ENCODE measurements around the gene LYPD8. TPM values are rescaled to one million over a fixed set of nuclear protein-coding genes. Genes with fewer than 3 reads are reported as not detected.

The LYPD8 gene, protein sequence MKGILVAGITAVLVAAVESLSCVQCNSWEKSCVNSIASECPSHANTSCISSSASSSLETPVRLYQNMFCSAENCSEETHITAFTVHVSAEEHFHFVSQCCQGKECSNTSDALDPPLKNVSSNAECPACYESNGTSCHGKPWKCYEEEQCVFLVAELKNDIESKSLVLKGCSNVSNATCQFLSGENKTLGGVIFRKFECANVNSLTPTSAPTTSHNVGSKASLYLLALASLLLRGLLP
- polyA plus RNA-seq = not detected in 2 replicates
- not detected in 2 replicates for polyA minus RNA-seq

DNA sequence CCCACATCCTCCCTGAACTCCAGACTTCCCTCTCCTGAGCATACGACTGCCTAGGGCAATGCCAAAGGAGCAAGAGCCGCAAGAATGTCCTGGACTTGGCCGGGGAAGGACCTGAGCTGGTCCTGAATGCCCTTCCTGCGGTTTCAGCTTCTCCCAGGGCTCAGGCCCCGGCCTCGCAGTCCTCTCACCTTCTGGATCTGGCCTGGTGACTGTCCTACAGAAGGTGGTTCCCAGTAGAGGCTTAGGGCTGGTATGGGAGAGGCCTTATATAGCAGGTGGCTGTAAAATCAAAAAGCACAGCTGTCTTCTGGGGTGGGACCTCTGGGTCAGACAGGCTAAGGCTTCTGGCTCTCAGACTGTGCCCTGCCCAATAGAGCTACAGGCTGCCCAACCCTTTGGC is at the start of gene LYPD8:
LYPD8 (minus strand) TSS at position 243 of the 400 bp plus-strand sequence. CDS start 4,678 bp downstream, outside the sequence.
- Histone ChIP-seq H3K79me2 (replicated peaks; ENCODE audit: insufficient read depth, low read length) (no peaks in the 10 kb centered on the region), H3K4me3 (ENCODE audit: low read length) (no peak within 1 kb of the TSS), H3K9me2 (ENCODE audit: insufficient read depth, low read length) (no peaks in the 10 kb centered on the region), H3K27me3 (ENCODE audit: insufficient read depth, low read depth, low read length) (no peaks in the 10 kb centered on the region), H3K9ac (ENCODE audit: low read length) (no peak within 1 kb of the TSS), H3K9me3 (ENCODE audit: low read length) (peaks cover 3% of the 10 kb centered on the region), H3K4me2 (ENCODE audit: low read length) (no peak within 1 kb of the TSS), H3F3A (ENCODE audit: insufficient read depth, low read length, poor library complexity, severe bottlenecking) (no peaks in the 10 kb centered on the region), H4K20me1 (ENCODE audit: insufficient read depth) (no peaks in the 10 kb centered on the region), H3K36me3 (ENCODE audit: insufficient read depth, low read length) (no peaks in the 10 kb centered on the region), H3K27ac (ENCODE audit: low read length) (no peak within 1 kb of the TSS), H2AFZ (ENCODE audit: low read depth, low read length) (no peak within 1 kb of the TSS)
- no peak for TF ChIP-seq RAD21 (conservative IDR thresholded peaks at IDR 0.05)
- TF ChIP-seq MXI1 (conservative IDR thresholded peaks at IDR 0.05; ENCODE audit: poor library complexity, severe bottlenecking) = no peak
- TF ChIP-seq, protein P1, sequence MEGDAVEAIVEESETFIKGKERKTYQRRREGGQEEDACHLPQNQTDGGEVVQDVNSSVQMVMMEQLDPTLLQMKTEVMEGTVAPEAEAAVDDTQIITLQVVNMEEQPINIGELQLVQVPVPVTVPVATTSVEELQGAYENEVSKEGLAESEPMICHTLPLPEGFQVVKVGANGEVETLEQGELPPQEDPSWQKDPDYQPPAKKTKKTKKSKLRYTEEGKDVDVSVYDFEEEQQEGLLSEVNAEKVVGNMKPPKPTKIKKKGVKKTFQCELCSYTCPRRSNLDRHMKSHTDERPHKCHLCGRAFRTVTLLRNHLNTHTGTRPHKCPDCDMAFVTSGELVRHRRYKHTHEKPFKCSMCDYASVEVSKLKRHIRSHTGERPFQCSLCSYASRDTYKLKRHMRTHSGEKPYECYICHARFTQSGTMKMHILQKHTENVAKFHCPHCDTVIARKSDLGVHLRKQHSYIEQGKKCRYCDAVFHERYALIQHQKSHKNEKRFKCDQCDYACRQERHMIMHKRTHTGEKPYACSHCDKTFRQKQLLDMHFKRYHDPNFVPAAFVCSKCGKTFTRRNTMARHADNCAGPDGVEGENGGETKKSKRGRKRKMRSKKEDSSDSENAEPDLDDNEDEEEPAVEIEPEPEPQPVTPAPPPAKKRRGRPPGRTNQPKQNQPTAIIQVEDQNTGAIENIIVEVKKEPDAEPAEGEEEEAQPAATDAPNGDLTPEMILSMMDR (IDR thresholded peaks at IDR 0.05; ENCODE audit: poor library complexity, severe bottlenecking) = no peak
- TF ChIP-seq EP300 (conservative IDR thresholded peaks at IDR 0.05; ENCODE audit: poor library complexity, severe bottlenecking) = no peak
- TF ChIP-seq POLR2AphosphoS5 (IDR thresholded peaks at IDR 0.05) = no peak
- TF ChIP-seq SMC3 (conservative IDR thresholded peaks at IDR 0.05; ENCODE audit: poor library complexity) = no peak
- TF ChIP-seq, protein P2, sequence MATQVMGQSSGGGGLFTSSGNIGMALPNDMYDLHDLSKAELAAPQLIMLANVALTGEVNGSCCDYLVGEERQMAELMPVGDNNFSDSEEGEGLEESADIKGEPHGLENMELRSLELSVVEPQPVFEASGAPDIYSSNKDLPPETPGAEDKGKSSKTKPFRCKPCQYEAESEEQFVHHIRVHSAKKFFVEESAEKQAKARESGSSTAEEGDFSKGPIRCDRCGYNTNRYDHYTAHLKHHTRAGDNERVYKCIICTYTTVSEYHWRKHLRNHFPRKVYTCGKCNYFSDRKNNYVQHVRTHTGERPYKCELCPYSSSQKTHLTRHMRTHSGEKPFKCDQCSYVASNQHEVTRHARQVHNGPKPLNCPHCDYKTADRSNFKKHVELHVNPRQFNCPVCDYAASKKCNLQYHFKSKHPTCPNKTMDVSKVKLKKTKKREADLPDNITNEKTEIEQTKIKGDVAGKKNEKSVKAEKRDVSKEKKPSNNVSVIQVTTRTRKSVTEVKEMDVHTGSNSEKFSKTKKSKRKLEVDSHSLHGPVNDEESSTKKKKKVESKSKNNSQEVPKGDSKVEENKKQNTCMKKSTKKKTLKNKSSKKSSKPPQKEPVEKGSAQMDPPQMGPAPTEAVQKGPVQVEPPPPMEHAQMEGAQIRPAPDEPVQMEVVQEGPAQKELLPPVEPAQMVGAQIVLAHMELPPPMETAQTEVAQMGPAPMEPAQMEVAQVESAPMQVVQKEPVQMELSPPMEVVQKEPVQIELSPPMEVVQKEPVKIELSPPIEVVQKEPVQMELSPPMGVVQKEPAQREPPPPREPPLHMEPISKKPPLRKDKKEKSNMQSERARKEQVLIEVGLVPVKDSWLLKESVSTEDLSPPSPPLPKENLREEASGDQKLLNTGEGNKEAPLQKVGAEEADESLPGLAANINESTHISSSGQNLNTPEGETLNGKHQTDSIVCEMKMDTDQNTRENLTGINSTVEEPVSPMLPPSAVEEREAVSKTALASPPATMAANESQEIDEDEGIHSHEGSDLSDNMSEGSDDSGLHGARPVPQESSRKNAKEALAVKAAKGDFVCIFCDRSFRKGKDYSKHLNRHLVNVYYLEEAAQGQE (IDR thresholded peaks at IDR 0.05; ENCODE audit: borderline replicate concordance) = no peak
- no peak for TF ChIP-seq EZH2 (IDR thresholded peaks at IDR 0.05; ENCODE audit: borderline replicate concordance, insufficient read depth, low read length, poor library complexity, severe bottlenecking)
- TF ChIP-seq TAF1 (IDR thresholded peaks at IDR 0.05; ENCODE audit: low read depth) = no peak

DNA sequence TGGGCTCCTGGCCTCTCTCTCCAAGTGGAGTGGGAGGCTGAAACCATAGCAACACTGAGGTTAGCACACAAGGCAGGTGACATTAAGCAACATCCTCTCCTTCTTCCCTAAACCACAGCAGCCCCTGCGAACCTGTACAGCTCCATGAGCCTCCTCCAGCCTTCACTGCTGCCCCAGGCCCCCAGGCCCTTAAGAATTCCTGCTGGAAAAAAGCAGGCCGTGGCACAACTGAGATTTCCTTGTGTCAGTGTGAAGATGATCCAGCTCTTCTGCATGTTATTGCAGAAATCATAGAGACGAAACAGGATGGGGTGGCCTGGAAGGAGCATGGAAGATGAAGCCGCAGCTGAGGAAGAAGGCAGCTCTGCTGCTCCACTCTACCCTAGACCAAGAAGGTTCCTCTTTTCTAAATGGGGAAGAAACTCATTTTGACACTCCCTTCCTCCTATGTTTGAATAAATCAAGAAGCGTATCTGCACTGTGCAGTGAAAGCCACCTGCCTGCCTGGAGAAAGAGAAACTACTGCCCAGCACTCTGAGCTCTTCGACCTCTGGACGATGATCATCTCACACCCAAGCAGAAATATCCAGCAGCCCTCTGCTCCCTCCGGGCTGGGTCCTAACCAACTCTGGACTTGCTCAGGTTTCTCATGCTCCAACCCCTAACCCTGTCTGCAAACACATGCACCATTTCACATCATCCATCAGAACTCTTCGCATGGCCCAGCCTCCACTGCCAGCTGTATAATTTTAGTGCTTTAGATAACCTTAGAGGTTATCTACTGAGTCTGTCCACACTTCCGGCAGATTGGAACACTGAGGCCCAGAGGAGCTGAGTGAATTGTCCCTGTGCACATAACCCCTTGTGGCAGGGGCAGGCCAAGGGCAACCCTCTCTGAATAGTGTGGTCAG is 49.5 kb upstream of the LYPD8 start:
- Histone ChIP-seq H3K36me3 (ENCODE audit: insufficient read depth, low read length) (no peaks in the 10 kb centered on the region), H3K9ac (ENCODE audit: low read length) (no peak overlapping the region), H3K27me3 (ENCODE audit: insufficient read depth, low read depth, low read length) (no peaks in the 10 kb centered on the region), H3K9me2 (ENCODE audit: insufficient read depth, low read length) (no peaks in the 10 kb centered on the region), H3K4me2 (ENCODE audit: low read length) (no peak overlapping the region), H4K20me1 (ENCODE audit: insufficient read depth) (no peaks in the 10 kb centered on the region), H3K9me3 (ENCODE audit: low read length) (peaks cover 4% of the 10 kb centered on the region), H3F3A (ENCODE audit: insufficient read depth, low read length, poor library complexity, severe bottlenecking) (no peaks in the 10 kb centered on the region), H3K79me2 (replicated peaks; ENCODE audit: insufficient read depth, low read length) (no peaks in the 10 kb centered on the region), H2AFZ (ENCODE audit: low read depth, low read length) (no peak overlapping the region), H3K27ac (ENCODE audit: low read length) (no peak overlapping the region), H3K4me3 (ENCODE audit: low read length) (no peak overlapping the region)
- TF ChIP-seq EZH2 (IDR thresholded peaks at IDR 0.05; ENCODE audit: borderline replicate concordance, insufficient read depth, low read length, poor library complexity, severe bottlenecking) = no peak
- no peak for TF ChIP-seq MXI1 (conservative IDR thresholded peaks at IDR 0.05; ENCODE audit: poor library complexity, severe bottlenecking)
- no peak for TF ChIP-seq POLR2AphosphoS5 (IDR thresholded peaks at IDR 0.05)
- no peak for TF ChIP-seq SMC3 (conservative IDR thresholded peaks at IDR 0.05; ENCODE audit: poor library complexity)
- no peak for TF ChIP-seq RAD21 (conservative IDR thresholded peaks at IDR 0.05)
- TF ChIP-seq, protein P1 (IDR thresholded peaks at IDR 0.05; ENCODE audit: poor library complexity, severe bottlenecking) = no peak
- TF ChIP-seq, protein P2 (IDR thresholded peaks at IDR 0.05; ENCODE audit: borderline replicate concordance) = no peak
- no peak for TF ChIP-seq EP300 (conservative IDR thresholded peaks at IDR 0.05; ENCODE audit: poor library complexity, severe bottlenecking)
- TF ChIP-seq TAF1 (IDR thresholded peaks at IDR 0.05; ENCODE audit: low read depth) = no peak
